ENCODE measurements around the gene IL32. TPM values are rescaled to one million over a fixed set of nuclear protein-coding genes. Genes with fewer than 3 reads are reported as not detected.
A peak's percentile ranks its signal among the peaks of the same experiment; 100 is the strongest.

Gene IL32
- polyA plus RNA-seq, result 59.8 TPM

DNA sequence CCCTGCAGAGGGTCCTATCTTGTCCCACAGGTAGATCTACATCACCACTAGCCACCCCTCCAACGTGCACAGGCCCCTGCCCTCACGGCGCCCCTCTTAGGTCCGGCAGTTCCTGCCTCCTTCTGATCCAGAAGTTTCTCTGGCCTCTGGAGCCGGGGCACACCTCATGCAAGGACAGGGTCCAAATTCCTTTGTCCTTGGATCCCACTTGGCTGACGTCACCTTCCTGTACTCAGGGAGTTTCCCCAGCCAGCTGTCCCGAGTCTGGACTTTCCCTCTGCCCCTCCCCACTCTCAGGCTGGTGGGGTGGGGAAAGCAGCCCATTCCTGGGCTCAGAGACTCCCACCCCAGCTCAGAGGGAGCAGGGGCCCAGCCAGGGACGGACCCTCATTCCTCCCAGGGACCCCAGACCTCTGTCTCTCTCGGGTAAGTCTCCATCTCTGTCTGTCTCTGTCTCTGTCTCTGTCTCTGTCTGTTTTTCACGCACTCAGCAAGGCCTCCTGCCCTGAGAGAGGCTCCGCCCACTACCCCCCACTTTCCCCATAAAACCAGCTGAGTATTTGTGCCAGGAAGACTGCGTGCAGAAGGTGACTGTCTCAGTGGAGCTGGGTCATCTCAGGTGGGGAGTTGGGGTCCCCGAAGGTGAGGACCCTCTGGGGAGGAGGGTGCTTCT lies at the start of gene IL32:
IL32 (plus strand) TSS at position 572 of the 673 bp plus-strand sequence. CDS start 172 bp downstream, outside the sequence.
- H3K9me3 Mint-ChIP-seq, result no peaks in the 10 kb centered on the region
- no peaks in the 10 kb centered on the region for H3K27me3 Mint-ChIP-seq
- no peaks in the 10 kb centered on the region for H3K36me3 Mint-ChIP-seq
- H3K27ac Mint-ChIP-seq, result peak within 1 kb of the TSS in 2 of 3 donors; percentile 18 to 85
- H3K4me1 Mint-ChIP-seq, result peaks cover 0 to 6% (median 1%) of the 10 kb centered on the region in 3 donors
- H3K4me3 Mint-ChIP-seq, result peak within 1 kb of the TSS; percentile 35 to 92 (median 78)

DNA sequence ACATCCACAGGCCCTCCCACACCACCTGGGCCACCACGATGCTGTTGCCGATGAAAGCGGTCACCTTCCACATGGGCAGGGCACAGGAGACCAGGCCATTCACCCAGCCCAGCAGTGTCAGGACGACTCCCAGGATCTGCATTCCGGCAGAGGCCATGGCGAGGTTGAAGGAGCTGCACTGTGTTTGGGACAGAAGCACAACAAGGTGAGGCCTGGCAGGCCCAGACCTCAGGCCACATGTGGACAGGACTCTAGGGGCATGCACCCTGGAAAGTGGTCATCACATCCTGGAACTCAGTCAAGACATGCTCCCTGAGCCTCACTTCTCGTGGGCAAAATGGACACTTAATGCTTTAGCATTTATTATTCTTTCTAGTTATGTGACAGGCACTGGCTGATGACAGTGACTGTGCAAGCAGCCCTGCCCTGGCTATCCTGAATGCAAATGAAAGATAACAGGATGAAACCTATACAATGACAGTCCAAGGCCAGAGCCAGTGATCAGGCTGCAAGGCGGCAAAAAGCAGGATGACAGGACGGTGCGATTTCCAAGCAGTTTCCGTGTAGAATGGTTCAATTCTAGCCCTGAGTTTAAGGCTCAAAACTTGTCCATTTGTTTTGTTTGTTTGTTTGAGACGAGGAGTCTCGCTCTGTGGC lies 49.4 kb upstream of the IL32 start:
- Mint-ChIP-seq H3K4me1 (peaks cover 0 to 4% (median 2%) of the 10 kb centered on the region in 3 donors), H3K27ac (peak overlapping the region in 1 of 3 donors; percentile 31), H3K4me3 (peak overlapping the region in 1 of 4 donors; percentile 14), H3K27me3 (peaks cover 16% of the 10 kb centered on the region), H3K9me3 (no peaks in the 10 kb centered on the region), H3K36me3 (no peaks in the 10 kb centered on the region)

GRCh38 chr16:3017344-3017743 lies 48.1 kb upstream of the IL32 start:
- Mint-ChIP-seq H3K4me3 (no peak overlapping the region), H3K4me1 (peaks cover 8 to 12% (median 11%) of the 10 kb centered on the region in 3 donors)

GRCh38 chr16:3017794-3018506 lies 47.5 kb upstream of the IL32 start, which contains the start of gene CLDN6:
TSS of gene CLDN6 (minus strand) at chr16:3018183. CDS start at chr16:3016021, 2,162 bp downstream.
- no peaks in the 10 kb centered on the region for H3K9me3 Mint-ChIP-seq
- peaks cover 10 to 17% (median 16%) of the 10 kb centered on the region in 3 donors for H3K4me1 Mint-ChIP-seq
- peak within 1 kb of the TSS in 1 of 3 donors; percentile 35 for H3K27ac Mint-ChIP-seq
- H3K36me3 Mint-ChIP-seq, result no peaks in the 10 kb centered on the region
- H3K27me3 Mint-ChIP-seq, result peaks cover 6% of the 10 kb centered on the region
- H3K4me3 Mint-ChIP-seq, result peak within 1 kb of the TSS in 2 of 4 donors; percentile 43

More at GRCh38 chr16:3017344-3017743, 48.1 kb upstream of the IL32 start:
- H3K27ac Mint-ChIP-seq, result no peak overlapping the region
- H3K27me3 Mint-ChIP-seq, result peaks cover 11% of the 10 kb centered on the region
- H3K9me3 Mint-ChIP-seq, result no peaks in the 10 kb centered on the region
- no peaks in the 10 kb centered on the region for H3K36me3 Mint-ChIP-seq

DNA sequence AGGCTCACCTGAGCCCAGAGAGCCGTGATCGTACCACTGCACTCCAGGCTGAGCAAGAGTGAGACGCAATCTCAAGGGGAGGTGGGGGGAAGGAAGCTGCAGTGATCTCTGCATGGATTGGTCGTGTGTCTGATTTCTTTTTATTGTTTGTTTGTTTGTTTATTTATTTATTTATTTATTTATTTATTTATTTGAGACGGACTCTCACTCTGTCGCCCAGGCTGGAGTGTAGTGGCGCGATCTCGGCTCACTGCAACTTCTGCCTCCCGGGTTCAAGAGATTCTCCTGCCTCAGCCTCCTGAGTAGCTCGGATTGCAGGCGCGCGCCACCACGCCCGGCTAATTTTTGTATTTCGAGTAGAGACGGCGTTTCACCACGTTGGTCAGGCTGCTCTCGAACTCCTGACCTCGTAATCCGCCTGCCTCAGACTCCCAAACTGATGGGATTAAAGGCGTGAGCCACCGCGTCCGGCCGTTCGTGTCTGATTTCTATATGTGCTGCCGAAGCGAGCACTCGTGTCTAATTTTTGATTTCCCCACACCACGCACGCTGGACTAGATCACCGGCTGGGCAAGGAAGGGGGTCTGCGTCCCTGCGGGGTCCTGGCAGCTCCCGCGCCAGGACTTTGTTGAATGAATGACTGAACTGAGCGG lies 45.7 kb upstream of the IL32 start:
- Mint-ChIP-seq H3K4me1 (peaks cover 22 to 24% (median 24%) of the 10 kb centered on the region in 3 donors), H3K4me3 (peak overlapping the region; percentile 80 to 92 (median 89)), H3K27me3 (peaks cover 6% of the 10 kb centered on the region), H3K27ac (peak overlapping the region; percentile 39 to 87 (median 75)), H3K9me3 (no peaks in the 10 kb centered on the region), H3K36me3 (peaks cover 2% of the 10 kb centered on the region)

GRCh38 chr16:3020247-3020603 lies 45.2 kb upstream of the IL32 start, which contains the start of gene TNFRSF12A:
TSS of gene TNFRSF12A (plus strand) at chr16:3020368. CDS start at chr16:3020398, 30 bp downstream.
- no peaks in the 10 kb centered on the region for H3K9me3 Mint-ChIP-seq
- H3K4me3 Mint-ChIP-seq, result peak within 1 kb of the TSS; percentile 84 to 95 (median 91)
- H3K27me3 Mint-ChIP-seq, result peaks cover 6% of the 10 kb centered on the region
- H3K4me1 Mint-ChIP-seq, result peaks cover 22 to 24% (median 24%) of the 10 kb centered on the region in 3 donors
- H3K36me3 Mint-ChIP-seq, result peaks cover 2% of the 10 kb centered on the region
- H3K27ac Mint-ChIP-seq, result peak within 1 kb of the TSS; percentile 71 to 88 (median 87)

GRCh38 chr16:3020604-3021448 lies 44.6 kb upstream of the IL32 start:
- peaks cover 22 to 24% (median 24%) of the 10 kb centered on the region in 3 donors for H3K4me1 Mint-ChIP-seq
- peaks cover 6% of the 10 kb centered on the region for H3K27me3 Mint-ChIP-seq
- H3K9me3 Mint-ChIP-seq, result no peaks in the 10 kb centered on the region
- H3K36me3 Mint-ChIP-seq, result peaks cover 2% of the 10 kb centered on the region
- peak overlapping the region; percentile 84 to 95 (median 91) for H3K4me3 Mint-ChIP-seq
- peak overlapping the region; percentile 71 to 88 (median 71) for H3K27ac Mint-ChIP-seq

DNA sequence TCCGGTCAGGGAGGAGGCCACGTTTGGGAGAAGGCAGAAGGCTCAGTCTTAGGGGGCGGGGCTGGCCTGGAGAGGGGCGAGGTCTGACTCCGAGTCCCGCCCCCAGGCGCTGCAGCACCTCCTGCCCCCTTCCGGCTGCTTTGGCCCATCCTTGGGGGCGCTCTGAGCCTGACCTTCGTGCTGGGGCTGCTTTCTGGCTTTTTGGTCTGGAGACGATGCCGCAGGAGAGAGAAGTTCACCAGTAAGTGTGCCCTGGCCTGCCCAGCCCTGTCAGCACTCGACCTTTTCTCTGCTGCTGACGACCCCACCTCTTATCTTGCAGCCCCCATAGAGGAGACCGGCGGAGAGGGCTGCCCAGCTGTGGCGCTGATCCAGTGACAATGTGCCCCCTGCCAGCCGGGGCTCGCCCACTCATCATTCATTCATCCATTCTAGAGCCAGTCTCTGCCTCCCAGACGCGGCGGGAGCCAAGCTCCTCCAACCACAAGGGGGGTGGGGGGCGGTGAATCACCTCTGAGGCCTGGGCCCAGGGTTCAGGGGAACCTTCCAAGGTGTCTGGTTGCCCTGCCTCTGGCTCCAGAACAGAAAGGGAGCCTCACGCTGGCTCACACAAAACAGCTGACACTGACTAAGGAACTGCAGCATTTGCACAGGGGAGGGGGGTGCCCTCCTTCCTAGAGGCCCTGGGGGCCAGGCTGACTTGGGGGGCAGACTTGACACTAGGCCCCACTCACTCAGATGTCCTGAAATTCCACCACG lies 43.8 kb upstream of the IL32 start:
- no peaks in the 10 kb centered on the region for H3K9me3 Mint-ChIP-seq
- H3K4me3 Mint-ChIP-seq, result peak overlapping the region; percentile 84 to 95 (median 90)
- peaks cover 4% of the 10 kb centered on the region for H3K27me3 Mint-ChIP-seq
- H3K27ac Mint-ChIP-seq, result peak overlapping the region; percentile 71 to 88 (median 71)
- H3K4me1 Mint-ChIP-seq, result peaks cover 23 to 24% (median 24%) of the 10 kb centered on the region in 3 donors
- H3K36me3 Mint-ChIP-seq, result peaks cover 5% of the 10 kb centered on the region

GRCh38 chr16:3022208-3022683 lies 43.2 kb upstream of the IL32 start:
- no peaks in the 10 kb centered on the region for H3K9me3 Mint-ChIP-seq
- H3K36me3 Mint-ChIP-seq, result peaks cover 5% of the 10 kb centered on the region
- H3K4me3 Mint-ChIP-seq, result peak overlapping the region in 3 of 4 donors; percentile 17 to 99 (median 85)
- no peaks in the 10 kb centered on the region for H3K27me3 Mint-ChIP-seq
- H3K4me1 Mint-ChIP-seq, result peaks cover 23 to 24% (median 24%) of the 10 kb centered on the region in 3 donors
- peak overlapping the region; percentile 67 to 96 (median 88) for H3K27ac Mint-ChIP-seq

- Mint-ChIP-seq H3K27me3 (no peaks in the 10 kb centered on the region), H3K27ac (peak overlapping the region; percentile 88 to 97 (median 96)), H3K4me3 (peak overlapping the region; percentile 85 to 99 (median 94)), H3K9me3 (no peaks in the 10 kb centered on the region), H3K36me3 (peaks cover 7% of the 10 kb centered on the region), H3K4me1 (peaks cover 23 to 24% (median 24%) of the 10 kb centered on the region in 3 donors)
Observed at GRCh38 chr16:3022684-3023414, 42.6 kb upstream of the IL32 start.

DNA sequence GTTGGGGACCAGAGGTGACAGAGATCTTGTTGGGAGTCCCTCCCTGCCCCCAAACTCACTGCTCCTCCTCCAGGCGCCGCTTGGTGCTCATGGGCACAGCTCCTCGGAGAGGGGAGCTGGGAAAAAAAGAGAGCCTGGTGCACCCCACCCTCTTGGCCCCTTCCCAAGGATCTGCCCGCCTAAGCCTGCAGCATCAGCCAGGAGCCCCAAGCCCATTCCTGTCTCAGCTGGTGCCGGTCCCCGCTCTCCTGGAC lies 42.1 kb upstream of the IL32 start:
- Mint-ChIP-seq H3K4me3 (peak overlapping the region; percentile 85 to 99 (median 94)), H3K4me1 (peaks cover 24 to 26% (median 24%) of the 10 kb centered on the region in 3 donors), H3K36me3 (peaks cover 7% of the 10 kb centered on the region), H3K9me3 (no peaks in the 10 kb centered on the region), H3K27me3 (no peaks in the 10 kb centered on the region), H3K27ac (peak overlapping the region; percentile 88 to 97 (median 96))

DNA sequence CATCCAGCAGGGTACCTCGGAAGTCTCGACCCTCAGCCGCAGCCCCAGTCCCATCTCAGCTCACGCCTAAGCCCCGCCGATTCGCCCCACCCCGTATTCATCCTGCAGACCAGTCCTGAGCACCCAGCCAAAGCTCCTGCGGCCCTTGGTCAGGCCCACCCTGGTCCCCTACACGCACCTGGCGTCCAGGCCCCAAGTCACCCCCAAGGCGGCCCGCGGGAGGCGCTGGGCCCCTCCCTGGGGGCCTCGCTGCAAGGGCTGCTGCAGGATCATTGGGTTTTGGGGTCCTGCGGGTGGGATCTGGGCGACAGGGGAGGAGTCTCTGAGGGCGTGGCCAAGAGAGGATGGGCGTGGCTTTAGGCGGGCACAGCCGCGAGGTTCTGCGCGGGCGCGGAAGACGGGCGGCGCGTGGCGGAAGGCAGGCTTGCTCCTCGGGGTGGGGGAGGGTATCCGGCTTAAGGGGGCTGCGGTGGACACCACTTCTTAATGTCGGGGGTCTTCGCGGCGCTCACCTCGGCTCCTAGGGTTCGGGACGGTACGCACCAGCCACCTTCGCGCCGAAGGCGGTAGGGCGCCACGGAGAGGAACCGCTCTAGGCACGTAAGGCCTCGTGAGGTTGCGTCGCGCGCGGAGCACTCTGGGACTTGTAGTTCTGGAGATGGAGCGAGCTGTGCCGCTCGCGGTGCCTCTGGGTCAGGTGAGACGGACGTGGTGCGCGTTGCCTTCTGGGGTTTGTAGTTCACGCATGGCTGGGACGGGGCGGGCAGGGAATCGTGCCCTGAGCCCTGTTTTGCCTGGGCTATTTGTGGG lies 41.6 kb upstream of the IL32 start, which contains the start of the genes HCFC1R1 and THOC6:
HCFC1R1 (minus strand) TSS at position 274 of the 810 bp plus-strand sequence; CDS start at position 273, 1 bp downstream.
THOC6 (plus strand) TSS at position 367 of the 810 bp plus-strand sequence; CDS start at position 659, 292 bp downstream.
- Mint-ChIP-seq H3K27me3 (peaks cover 1% of the 10 kb centered on the region), H3K4me1 (peaks cover 24 to 26% (median 25%) of the 10 kb centered on the region in 3 donors), H3K9me3 (no peaks in the 10 kb centered on the region), H3K36me3 (peaks cover 7% of the 10 kb centered on the region), H3K27ac (peak within 1 kb of the TSS; percentile 88 to 97 (median 96)), H3K4me3 (peak within 1 kb of the TSS; percentile 85 to 99 (median 94))

Measured in IgD-negative memory B cell (primary cell).